ENCODE results near the gene SFTA2.

Gene SFTA2

GRCh38 chr6:30898750-30899360 is 33.1 kb downstream of the SFTA2 start:
- Histone ChIP-seq H3K79me1 (replicated peaks; ENCODE audit: low read length, poor library complexity, severe bottlenecking) (peaks cover 15% of the 10 kb centered on the region), H3K9ac (ENCODE audit: low read length) (no peak overlapping the region), H4K8ac (ENCODE audit: low read length) (no peak overlapping the region), H2BK12ac (ENCODE audit: low read length in 2 of 2) (no peak overlapping the region), H3K36me3 (ENCODE audit: control insufficient read depth in 1 of 2, insufficient read depth in 2 of 2, low read depth in 1 of 2, low read length in 2 of 2) (peaks cover 46 to 61% of the 10 kb centered on the region in 2 experiments), H2AFZ (ENCODE audit: low read depth, low read length) (no peak overlapping the region), H2BK5ac (ENCODE audit: low read depth, low read length, poor library complexity, severe bottlenecking) (no peak overlapping the region), H2BK15ac (ENCODE audit: low read depth, poor library complexity, severe bottlenecking) (no peak overlapping the region), H3K14ac (ENCODE audit: low read length in 2 of 2) (no peak overlapping the region), H2BK120ac (ENCODE audit: low read depth, low read length) (no peak overlapping the region), H4K91ac (ENCODE audit: low read length) (no peak overlapping the region), H3K27ac (ENCODE audit: low read length, poor library complexity, severe bottlenecking) (no peak overlapping the region), H3K4me1 (ENCODE audit: control insufficient read depth, insufficient read depth, low read depth, low read length) (peaks cover 1% of the 10 kb centered on the region), H3K9me3 (ENCODE audit: control insufficient read depth, low read length) (no peaks in the 10 kb centered on the region), H3K18ac (ENCODE audit: low read depth in 1 of 2, low read length in 2 of 2) (no peak overlapping the region), H3K4me2 (ENCODE audit: low read length, poor library complexity, severe bottlenecking) (no peak overlapping the region), H3K4me3 (ENCODE audit: insufficient read depth in 1 of 2, low read depth in 1 of 2, low read length in 2 of 2) (no peak overlapping the region), H3K27me3 (ENCODE audit: control insufficient read depth in 1 of 2, insufficient read depth in 1 of 2, low read length in 2 of 2) (no peaks in the 10 kb centered on the region), H3K4ac (ENCODE audit: low read depth in 1 of 2, low read length in 2 of 2) (peak overlapping the region in 1 of 2 experiments; percentile 24), H2AK5ac (ENCODE audit: low read length, severe bottlenecking) (no peak overlapping the region), H3K23ac (ENCODE audit: low read length in 2 of 2) (no peak overlapping the region)
- WGBS: 93% methylated on average over 21 of the region's 23 CpGs
- DNase-seq: no peak

DNA sequence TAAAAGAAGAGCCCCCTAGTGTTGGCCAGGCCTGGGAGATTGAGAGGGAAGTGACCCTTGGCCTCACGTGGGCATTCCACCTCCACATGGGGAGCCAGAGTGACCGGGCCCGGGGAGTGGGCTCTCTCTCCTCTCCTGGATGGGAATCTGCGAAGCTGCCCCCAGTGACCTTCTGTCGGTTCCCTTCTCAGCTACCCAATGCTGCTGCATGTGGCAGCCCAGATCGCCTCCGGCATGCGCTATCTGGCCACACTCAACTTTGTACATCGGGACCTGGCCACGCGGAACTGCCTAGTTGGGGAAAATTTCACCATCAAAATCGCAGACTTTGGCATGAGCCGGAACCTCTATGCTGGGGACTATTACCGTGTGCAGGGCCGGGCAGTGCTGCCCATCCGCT is 34.1 kb downstream of the SFTA2 start:
- no peak for DNase-seq
- H2BK5ac ChIP-seq (ENCODE audit: low read depth, low read length, poor library complexity, severe bottlenecking): no peak overlapping the region
- H3K79me1 ChIP-seq (replicated peaks; ENCODE audit: low read length, poor library complexity, severe bottlenecking): peaks cover 24% of the 10 kb centered on the region
- H3K4me1 ChIP-seq (ENCODE audit: control insufficient read depth, insufficient read depth, low read depth, low read length): peaks cover 1% of the 10 kb centered on the region
- H3K23ac ChIP-seq (ENCODE audit: low read length in 2 of 2): no peak overlapping the region
- no peak overlapping the region for H3K9ac ChIP-seq (ENCODE audit: low read length)
- H2BK15ac ChIP-seq (ENCODE audit: low read depth, poor library complexity, severe bottlenecking): no peak overlapping the region
- no peak overlapping the region for H3K4me3 ChIP-seq (ENCODE audit: insufficient read depth in 1 of 2, low read depth in 1 of 2, low read length in 2 of 2)
- no peak overlapping the region for H2AK5ac ChIP-seq (ENCODE audit: low read length, severe bottlenecking)
- no peak overlapping the region for H3K14ac ChIP-seq (ENCODE audit: low read length in 2 of 2)
- peaks cover 52 to 71% of the 10 kb centered on the region in 2 experiments for H3K36me3 ChIP-seq (ENCODE audit: control insufficient read depth in 1 of 2, insufficient read depth in 2 of 2, low read depth in 1 of 2, low read length in 2 of 2)
- no peak overlapping the region for H3K4me2 ChIP-seq (ENCODE audit: low read length, poor library complexity, severe bottlenecking)
- no peaks in the 10 kb centered on the region for H3K9me3 ChIP-seq (ENCODE audit: control insufficient read depth, low read length)
- 97% methylated on average over 16 of the region's 16 CpGs for WGBS
- no peak overlapping the region for H2AFZ ChIP-seq (ENCODE audit: low read depth, low read length)
- no peak overlapping the region for H2BK120ac ChIP-seq (ENCODE audit: low read depth, low read length)
- H4K8ac ChIP-seq (ENCODE audit: low read length): no peak overlapping the region
- no peak overlapping the region for H2BK12ac ChIP-seq (ENCODE audit: low read length in 2 of 2)
- H3K18ac ChIP-seq (ENCODE audit: low read depth in 1 of 2, low read length in 2 of 2): no peak overlapping the region
- H3K27me3 ChIP-seq (ENCODE audit: control insufficient read depth in 1 of 2, insufficient read depth in 1 of 2, low read length in 2 of 2): no peaks in the 10 kb centered on the region
- H4K91ac ChIP-seq (ENCODE audit: low read length): no peak overlapping the region
- H3K4ac ChIP-seq (ENCODE audit: low read depth in 1 of 2, low read length in 2 of 2): no peak overlapping the region
- H3K27ac ChIP-seq (ENCODE audit: low read length, poor library complexity, severe bottlenecking): no peak overlapping the region

GRCh38 chr6:30896541-30896940 is 35.4 kb downstream of the SFTA2 start:
- WGBS: 92% methylated on average over 13 of the region's 13 CpGs
- H2BK15ac ChIP-seq (ENCODE audit: low read depth, poor library complexity, severe bottlenecking): no peak overlapping the region
- H2AK5ac ChIP-seq (ENCODE audit: low read length, severe bottlenecking): no peak overlapping the region
- no peak overlapping the region for H4K91ac ChIP-seq (ENCODE audit: low read length)
- H2BK120ac ChIP-seq (ENCODE audit: low read depth, low read length): no peak overlapping the region
- H2AFZ ChIP-seq (ENCODE audit: low read depth, low read length): no peak overlapping the region
- H3K4me1 ChIP-seq (ENCODE audit: control insufficient read depth, insufficient read depth, low read depth, low read length): peaks cover 1% of the 10 kb centered on the region
- H4K8ac ChIP-seq (ENCODE audit: low read length): no peak overlapping the region
- peaks cover 52 to 84% of the 10 kb centered on the region in 2 experiments for H3K36me3 ChIP-seq (ENCODE audit: control insufficient read depth in 1 of 2, insufficient read depth in 2 of 2, low read depth in 1 of 2, low read length in 2 of 2)
- H3K4ac ChIP-seq (ENCODE audit: low read depth in 1 of 2, low read length in 2 of 2): no peak overlapping the region
- peaks cover 37% of the 10 kb centered on the region for H3K79me1 ChIP-seq (replicated peaks; ENCODE audit: low read length, poor library complexity, severe bottlenecking)
- H3K27me3 ChIP-seq (ENCODE audit: control insufficient read depth in 1 of 2, insufficient read depth in 1 of 2, low read length in 2 of 2): no peaks in the 10 kb centered on the region
- H3K9ac ChIP-seq (ENCODE audit: low read length): no peak overlapping the region
- no peak for DNase-seq
- no peak overlapping the region for H3K18ac ChIP-seq (ENCODE audit: low read depth in 1 of 2, low read length in 2 of 2)
- H2BK12ac ChIP-seq (ENCODE audit: low read length in 2 of 2): no peak overlapping the region
- no peak overlapping the region for H2BK5ac ChIP-seq (ENCODE audit: low read depth, low read length, poor library complexity, severe bottlenecking)
- H3K4me2 ChIP-seq (ENCODE audit: low read length, poor library complexity, severe bottlenecking): no peak overlapping the region
- H3K4me3 ChIP-seq (ENCODE audit: insufficient read depth in 1 of 2, low read depth in 1 of 2, low read length in 2 of 2): no peak overlapping the region
- H3K23ac ChIP-seq (ENCODE audit: low read length in 2 of 2): no peak overlapping the region
- H3K14ac ChIP-seq (ENCODE audit: low read length in 2 of 2): no peak overlapping the region
- H3K9me3 ChIP-seq (ENCODE audit: control insufficient read depth, low read length): no peaks in the 10 kb centered on the region
- H3K27ac ChIP-seq (ENCODE audit: low read length, poor library complexity, severe bottlenecking): no peak overlapping the region

DNA sequence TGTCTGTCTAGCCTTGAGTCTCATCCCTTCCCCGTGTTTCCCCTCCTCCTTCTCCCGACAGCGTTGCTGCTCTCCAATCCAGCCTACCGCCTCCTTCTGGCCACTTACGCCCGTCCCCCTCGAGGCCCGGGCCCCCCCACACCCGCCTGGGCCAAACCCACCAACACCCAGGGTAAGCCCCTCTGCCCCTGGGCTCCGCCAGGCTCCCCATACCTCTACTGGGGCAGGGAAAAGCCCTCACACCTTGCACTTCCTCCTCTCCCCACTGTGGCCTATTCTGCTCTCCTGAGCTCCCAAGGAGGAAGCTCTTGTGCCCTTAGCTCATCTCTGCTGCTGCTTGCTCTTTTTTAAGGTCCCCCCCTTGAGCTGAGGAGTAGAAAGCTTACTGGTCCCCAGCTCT is 36.6 kb downstream of the SFTA2 start:
- Histone ChIP-seq H3K14ac (ENCODE audit: low read length in 2 of 2) (no peak overlapping the region), H2BK15ac (ENCODE audit: low read depth, poor library complexity, severe bottlenecking) (no peak overlapping the region), H2BK120ac (ENCODE audit: low read depth, low read length) (no peak overlapping the region), H3K27me3 (ENCODE audit: control insufficient read depth in 1 of 2, insufficient read depth in 1 of 2, low read length in 2 of 2) (no peaks in the 10 kb centered on the region), H4K8ac (ENCODE audit: low read length) (no peak overlapping the region), H3K79me1 (replicated peaks; ENCODE audit: low read length, poor library complexity, severe bottlenecking) (peaks cover 48% of the 10 kb centered on the region), H2BK5ac (ENCODE audit: low read depth, low read length, poor library complexity, severe bottlenecking) (no peak overlapping the region), H3K18ac (ENCODE audit: low read depth in 1 of 2, low read length in 2 of 2) (no peak overlapping the region), H3K4me2 (ENCODE audit: low read length, poor library complexity, severe bottlenecking) (no peak overlapping the region), H2AFZ (ENCODE audit: low read depth, low read length) (no peak overlapping the region), H3K23ac (ENCODE audit: low read length in 2 of 2) (no peak overlapping the region), H3K4me1 (ENCODE audit: control insufficient read depth, insufficient read depth, low read depth, low read length) (peaks cover 10% of the 10 kb centered on the region), H3K9me3 (ENCODE audit: control insufficient read depth, low read length) (no peaks in the 10 kb centered on the region), H3K4ac (ENCODE audit: low read depth in 1 of 2, low read length in 2 of 2) (no peak overlapping the region), H3K36me3 (ENCODE audit: control insufficient read depth in 1 of 2, insufficient read depth in 2 of 2, low read depth in 1 of 2, low read length in 2 of 2) (peaks cover 52 to 95% of the 10 kb centered on the region in 2 experiments), H2AK5ac (ENCODE audit: low read length, severe bottlenecking) (no peak overlapping the region), H3K9ac (ENCODE audit: low read length) (no peak overlapping the region), H2BK12ac (ENCODE audit: low read length in 2 of 2) (no peak overlapping the region), H4K91ac (ENCODE audit: low read length) (no peak overlapping the region), H3K27ac (ENCODE audit: low read length, poor library complexity, severe bottlenecking) (no peak overlapping the region), H3K4me3 (ENCODE audit: insufficient read depth in 1 of 2, low read depth in 1 of 2, low read length in 2 of 2) (no peak overlapping the region)
- 87% methylated on average over 10 of the region's 10 CpGs for WGBS
- DNase-seq: no peak

Measured in mesenchymal stem cell (in vitro differentiated cells and primary cell).